Hepatocyte (in vitro differentiated cells): ENCODE data around the gene NAAA. TPM values are rescaled to one million over a fixed set of nuclear protein-coding genes. Genes with fewer than 3 reads are reported as not detected.

Source experiments
- DNase-seq: peaks from one replicate; pipeline ENCODE4 v3.0.0-alpha.2; 2016; ENCODE audit warnings: low spot score
- H2AFZ ChIP-seq: fragments of 200-600 bp; sonication (generic); 2 replicates; pipeline ENCODE4 v1.6.0; 2016; ENCODE audit warnings: antibody characterized with exemption, mild to moderate bottlenecking
- H3K27ac ChIP-seq: fragments of 200-600 bp; sonication (generic); 2 replicates; pipeline ENCODE4 v1.5.1; 2016; ENCODE audit warnings: mild to moderate bottlenecking
- H3K27me3 ChIP-seq: fragments of 200-600 bp; sonication (generic); 2 replicates; pipeline ENCODE4 v1.6.1; 2016
- H3K36me3 ChIP-seq: fragments of 200-600 bp; sonication (generic); replicated peaks from 2 replicates; pipeline ENCODE4 v1.5.1; 2016; ENCODE audit warnings: low read depth; ENCODE audit not compliant: insufficient read depth
- H3K4me1 ChIP-seq: fragments of 200-600 bp; sonication (generic); 2 replicates; pipeline ENCODE4 v1.5.1; 2016; ENCODE audit warnings: mild to moderate bottlenecking, moderate library complexity; ENCODE audit not compliant: insufficient read depth
- H3K4me2 ChIP-seq: fragments of 200-600 bp; sonication (generic); 2 replicates; pipeline ENCODE4 v1.6.0; 2016
- H3K4me3 ChIP-seq: fragments of 200-600 bp; sonication (generic); 2 replicates; pipeline ENCODE4 v1.5.1; 2016; ENCODE audit warnings: mild to moderate bottlenecking
- H3K79me2 ChIP-seq: fragments of 200-600 bp; sonication (generic); 2 replicates; pipeline ENCODE4 v1.6.0; 2017; ENCODE audit warnings: mild to moderate bottlenecking
- H3K9me2 ChIP-seq: fragments of 200-600 bp; sonication (generic); replicated peaks from 2 replicates; pipeline ENCODE4 v1.6.0; 2017; ENCODE audit warnings: mild to moderate bottlenecking; ENCODE audit not compliant: insufficient read depth
- H3K9me3 ChIP-seq: fragments of 200-600 bp; sonication (generic); 2 replicates; pipeline ENCODE4 v1.5.1; 2016; ENCODE audit warnings: low read depth, mild to moderate bottlenecking
- H4K20me1 ChIP-seq: fragments of 200-600 bp; sonication (generic); 2 replicates; pipeline ENCODE4 v1.6.0; 2016; ENCODE audit warnings: mild to moderate bottlenecking; ENCODE audit not compliant: insufficient read depth, poor library complexity, severe bottlenecking
- EZH2 ChIP-seq: fragments of 200-600 bp; sonication (generic); IDR thresholded peaks from 2 replicates; pipeline ENCODE4 v1.6.1; 2016; ENCODE audit warnings: antibody characterized with exemption, mild to moderate bottlenecking, borderline replicate concordance
- EZH2phosphoT487 ChIP-seq: fragments of 200-600 bp; sonication (generic); IDR thresholded peaks from one replicate; pipeline ENCODE4 v1.6.1; 2018; ENCODE audit warnings: antibody characterized with exemption, mild to moderate bottlenecking, low read depth, moderate library complexity; ENCODE audit not compliant: unreplicated experiment, severe bottlenecking
- WGBS: methylation state at CpG from one replicate; pipeline ENCODE4 v1.1.6; 2016; ENCODE audit warnings: low lambda C conversion rate; ENCODE audit errors: missing lambda C conversion rate; 5-methylcytosine and 5-hydroxymethylcytosine counted together
- polyA plus RNA-seq: library from polyadenylated mRNA; unstranded; fragments of >200 nt; fragmentation: Nextera tagmentation; extraction: Ambion mirVana; gene quantifications from 2 replicates; pipeline ENCODE4 v1.2.1, GENCODE V29; 2016
- total RNA-seq: library from RNA; depleted of rRNA; stranded (reverse); fragments of >200 nt; gene quantifications from 2 replicates; pipeline ENCODE4 v1.2.3, GENCODE V29; 2014
- TF ChIP-seq, protein P1 (sequence below): fragments of 200-600 bp; sonication (generic); IDR thresholded peaks from 2 replicates; pipeline ENCODE4 v1.5.1; 2016; ENCODE audit warnings: antibody characterized with exemption, mild to moderate bottlenecking; ENCODE audit not compliant: poor library complexity

Gene NAAA
- total and polyA plus RNA-seq, 2 experiments from 2014 or later: 21.8 to 41.0 TPM

DNA sequence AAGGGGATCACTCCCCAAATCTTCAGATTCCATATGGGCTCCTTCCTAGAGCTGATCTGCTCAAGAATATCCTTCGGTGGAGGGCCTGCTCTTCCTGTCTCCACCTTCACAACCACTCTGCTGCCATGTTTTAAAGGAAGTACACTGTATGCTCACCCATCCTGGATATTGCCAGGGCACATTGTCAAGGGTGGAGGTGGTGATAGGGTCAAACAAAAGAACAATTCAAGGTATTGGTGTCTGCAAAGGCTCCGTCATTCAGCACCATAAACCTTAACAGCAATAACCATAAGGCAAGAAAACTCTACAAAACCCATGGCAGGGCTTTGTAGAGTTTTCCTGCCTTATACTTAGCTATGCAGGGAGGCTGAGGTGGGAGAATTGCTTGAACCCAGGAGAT lies 18.9 kb downstream of the NAAA start:
- WGBS: 94% methylated on average over 2 of the region's 2 CpGs
- H3K79me2 ChIP-seq: no peaks in the 10 kb centered on the region

DNA sequence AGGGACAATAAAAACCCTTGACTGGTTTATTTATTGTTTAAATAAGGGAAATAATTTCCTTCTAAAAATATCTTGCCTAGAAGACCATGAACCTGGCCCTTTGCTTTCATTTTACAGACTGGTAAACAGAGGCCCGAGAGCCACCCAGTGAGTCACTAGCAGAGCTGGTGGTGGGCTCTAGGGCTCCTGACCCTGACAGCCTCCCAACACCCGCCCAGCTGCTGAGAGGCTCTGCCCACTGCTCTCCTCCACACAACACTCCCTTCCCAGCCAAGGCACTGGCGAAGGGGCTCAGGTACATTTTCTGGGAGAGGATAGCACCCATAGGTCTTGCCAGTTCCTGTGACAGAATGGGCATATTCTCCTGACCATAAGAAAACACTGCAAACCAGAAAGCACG lies 20.5 kb downstream of the NAAA start:
- H4K20me1 ChIP-seq: no peaks in the 10 kb centered on the region
- no peaks in the 10 kb centered on the region for H3K9me2 ChIP-seq
- peak overlapping the region; percentile 50 for H3K4me2 ChIP-seq
- H3K4me3 ChIP-seq: no peak overlapping the region
- H3K36me3 ChIP-seq: no peaks in the 10 kb centered on the region
- H3K27ac ChIP-seq: peak overlapping the region; percentile 50
- no peaks in the 10 kb centered on the region for H3K27me3 ChIP-seq
- no peak for DNase-seq
- WGBS: 82% methylated on average over 4 of the region's 4 CpGs
- TF ChIP-seq, protein P1, sequence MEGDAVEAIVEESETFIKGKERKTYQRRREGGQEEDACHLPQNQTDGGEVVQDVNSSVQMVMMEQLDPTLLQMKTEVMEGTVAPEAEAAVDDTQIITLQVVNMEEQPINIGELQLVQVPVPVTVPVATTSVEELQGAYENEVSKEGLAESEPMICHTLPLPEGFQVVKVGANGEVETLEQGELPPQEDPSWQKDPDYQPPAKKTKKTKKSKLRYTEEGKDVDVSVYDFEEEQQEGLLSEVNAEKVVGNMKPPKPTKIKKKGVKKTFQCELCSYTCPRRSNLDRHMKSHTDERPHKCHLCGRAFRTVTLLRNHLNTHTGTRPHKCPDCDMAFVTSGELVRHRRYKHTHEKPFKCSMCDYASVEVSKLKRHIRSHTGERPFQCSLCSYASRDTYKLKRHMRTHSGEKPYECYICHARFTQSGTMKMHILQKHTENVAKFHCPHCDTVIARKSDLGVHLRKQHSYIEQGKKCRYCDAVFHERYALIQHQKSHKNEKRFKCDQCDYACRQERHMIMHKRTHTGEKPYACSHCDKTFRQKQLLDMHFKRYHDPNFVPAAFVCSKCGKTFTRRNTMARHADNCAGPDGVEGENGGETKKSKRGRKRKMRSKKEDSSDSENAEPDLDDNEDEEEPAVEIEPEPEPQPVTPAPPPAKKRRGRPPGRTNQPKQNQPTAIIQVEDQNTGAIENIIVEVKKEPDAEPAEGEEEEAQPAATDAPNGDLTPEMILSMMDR: no peak
- no peak for TF ChIP-seq EZH2
- TF ChIP-seq EZH2phosphoT487: no peak
- peaks cover 16% of the 10 kb centered on the region for H3K4me1 ChIP-seq
- no peak overlapping the region for H2AFZ ChIP-seq
- H3K9me3 ChIP-seq: no peaks in the 10 kb centered on the region
- H3K79me2 ChIP-seq: no peaks in the 10 kb centered on the region

More for the DNA sequence above, 18.9 kb downstream of the NAAA start:
- Histone ChIP-seq H3K9me2 (no peaks in the 10 kb centered on the region), H3K4me2 (no peak overlapping the region), H4K20me1 (no peaks in the 10 kb centered on the region), H2AFZ (no peak overlapping the region), H3K27me3 (no peaks in the 10 kb centered on the region), H3K4me1 (peaks cover 10% of the 10 kb centered on the region), H3K27ac (no peak overlapping the region), H3K36me3 (no peaks in the 10 kb centered on the region), H3K4me3 (no peak overlapping the region), H3K9me3 (no peaks in the 10 kb centered on the region)
- TF ChIP-seq EZH2phosphoT487: no peak
- no peak for TF ChIP-seq EZH2
- TF ChIP-seq, protein P1: no peak
- no peak for DNase-seq

DNA sequence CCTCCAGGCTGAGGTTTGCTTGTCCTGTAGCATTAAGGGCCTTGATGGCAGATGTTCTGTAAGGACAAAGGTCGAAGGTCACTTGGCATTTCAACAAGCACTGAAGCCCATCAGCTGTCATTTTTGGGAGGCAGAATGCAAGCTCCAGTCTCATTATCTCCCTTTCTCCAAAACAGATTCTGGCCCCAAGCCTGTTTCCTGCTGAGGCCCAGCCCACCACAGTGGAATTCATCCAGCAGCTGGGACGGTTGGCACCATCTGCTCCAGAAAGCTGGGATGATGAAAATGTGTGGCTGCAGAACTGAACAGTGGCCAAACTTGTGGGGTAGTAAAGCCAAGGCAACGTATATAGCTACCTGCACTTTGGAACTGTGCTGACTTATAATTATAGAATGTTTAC lies 20.9 kb downstream of the NAAA start:
- Histone ChIP-seq H3K4me3 (no peak overlapping the region), H3K9me2 (no peaks in the 10 kb centered on the region), H2AFZ (no peak overlapping the region), H3K79me2 (no peaks in the 10 kb centered on the region), H3K4me1 (peaks cover 17% of the 10 kb centered on the region), H3K36me3 (no peaks in the 10 kb centered on the region), H3K4me2 (peak overlapping the region; percentile 50), H3K27ac (peak overlapping the region; percentile 20), H4K20me1 (no peaks in the 10 kb centered on the region), H3K27me3 (no peaks in the 10 kb centered on the region), H3K9me3 (no peaks in the 10 kb centered on the region)
- TF ChIP-seq EZH2: no peak
- no peak for TF ChIP-seq EZH2phosphoT487
- TF ChIP-seq, protein P1: no peak
- WGBS: 47% methylated on average over 3 of the region's 3 CpGs
- DNase-seq: peak; percentile 49
